Bronchial epithelial cell (primary cell): Measurements from ENCODE around the gene XAGE3. TPM values are rescaled to one million over a fixed set of nuclear protein-coding genes. Genes with fewer than 3 reads are reported as not detected.
"Not testable (repeated sequence)": the region's sequence is repeated elsewhere in the genome, so short reads cannot be mapped to it uniquely, and the experiment has no call there.

Source experiments
- DNase-seq: peaks from one replicate; pipeline ENCODE4 v3.0.0-alpha.2; 2010; ENCODE audit warnings: low read depth
- FAIRE-seq: peaks from 2 replicates; lab custom pipeline; 2011; peaks lifted over from hg19 to GRCh38; lab: Jason Lieb, UNC
- H3K27me3 ChIP-seq: 2 replicates; pipeline ENCODE4 v1.5.1; 2011; ENCODE audit warnings: low read length; ENCODE audit not compliant: control insufficient read depth, insufficient read depth
- H3K36me3 ChIP-seq: 2 replicates; pipeline ENCODE4 v1.5.1; 2011; ENCODE audit warnings: low read length; ENCODE audit not compliant: control insufficient read depth, insufficient read depth
- H3K4me3 ChIP-seq: 2 replicates; pipeline ENCODE4 v1.5.1; 2011; ENCODE audit warnings: mild to moderate bottlenecking, low read depth, low read length, control low read depth
- total RNA-seq: library from RNA; depleted of rRNA; stranded (reverse); fragments of >200 nt; gene quantifications from 2 replicates; pipeline ENCODE4 v1.2.1, GENCODE V29; 2014
- TF ChIP-seq, protein P1 (sequence below): IDR thresholded peaks from 2 replicates; pipeline ENCODE4 v1.5.1; 2011; ENCODE audit warnings: mild to moderate bottlenecking, moderate library complexity, low read length, control low read depth, inconsistent platforms; ENCODE audit not compliant: insufficient read depth, severe bottlenecking

XAGE3 gene
- total RNA-seq, 1 donor from 2014 or later: not detected

GRCh38 chrX:52876386-52876785 lies 8.5 kb upstream of the XAGE3 start:
- not testable (repeated sequence) for FAIRE-seq, H3K4me3 ChIP-seq, DNase-seq, H3K27me3 ChIP-seq, H3K36me3 ChIP-seq

GRCh38 chrX:52875436-52875835 lies 7.6 kb upstream of the XAGE3 start:
- not testable (repeated sequence) for H3K36me3 ChIP-seq, H3K4me3 ChIP-seq, DNase-seq, H3K27me3 ChIP-seq
- FAIRE-seq: peak; percentile 82

GRCh38 chrX:52874661-52875060 lies 6.8 kb upstream of the XAGE3 start:
- FAIRE-seq (no peak), DNase-seq (no peak)
- Histone ChIP-seq H3K4me3 (no peak overlapping the region), H3K27me3 (no peaks in the 10 kb centered on the region), H3K36me3 (no peaks in the 10 kb centered on the region)
- TF ChIP-seq, protein P1, sequence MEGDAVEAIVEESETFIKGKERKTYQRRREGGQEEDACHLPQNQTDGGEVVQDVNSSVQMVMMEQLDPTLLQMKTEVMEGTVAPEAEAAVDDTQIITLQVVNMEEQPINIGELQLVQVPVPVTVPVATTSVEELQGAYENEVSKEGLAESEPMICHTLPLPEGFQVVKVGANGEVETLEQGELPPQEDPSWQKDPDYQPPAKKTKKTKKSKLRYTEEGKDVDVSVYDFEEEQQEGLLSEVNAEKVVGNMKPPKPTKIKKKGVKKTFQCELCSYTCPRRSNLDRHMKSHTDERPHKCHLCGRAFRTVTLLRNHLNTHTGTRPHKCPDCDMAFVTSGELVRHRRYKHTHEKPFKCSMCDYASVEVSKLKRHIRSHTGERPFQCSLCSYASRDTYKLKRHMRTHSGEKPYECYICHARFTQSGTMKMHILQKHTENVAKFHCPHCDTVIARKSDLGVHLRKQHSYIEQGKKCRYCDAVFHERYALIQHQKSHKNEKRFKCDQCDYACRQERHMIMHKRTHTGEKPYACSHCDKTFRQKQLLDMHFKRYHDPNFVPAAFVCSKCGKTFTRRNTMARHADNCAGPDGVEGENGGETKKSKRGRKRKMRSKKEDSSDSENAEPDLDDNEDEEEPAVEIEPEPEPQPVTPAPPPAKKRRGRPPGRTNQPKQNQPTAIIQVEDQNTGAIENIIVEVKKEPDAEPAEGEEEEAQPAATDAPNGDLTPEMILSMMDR: no peak

DNA sequence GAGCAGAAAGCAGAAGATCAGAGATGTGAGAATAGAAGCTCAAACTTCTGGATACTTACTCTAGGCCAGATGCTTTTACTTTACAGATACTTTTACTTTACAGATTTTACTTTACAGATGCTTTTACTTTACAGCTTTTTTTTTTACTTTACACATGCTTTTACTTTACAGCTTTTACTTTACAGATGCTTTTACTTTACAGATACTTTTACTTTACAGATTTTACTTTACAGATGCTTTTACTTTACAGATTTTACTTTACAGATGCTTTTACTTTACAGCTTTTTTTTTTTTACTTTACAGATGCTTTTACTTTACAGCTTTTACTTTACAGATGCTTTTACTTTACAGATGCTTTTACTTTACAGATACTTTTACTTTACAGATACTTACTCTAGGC lies 5.9 kb upstream of the XAGE3 start:
- not testable (repeated sequence) for H3K27me3 ChIP-seq, H3K36me3 ChIP-seq, DNase-seq, H3K4me3 ChIP-seq, FAIRE-seq

- FAIRE-seq (no peak), DNase-seq (no peak)
- Histone ChIP-seq H3K4me3 (no peak overlapping the region), H3K27me3 (no peaks in the 10 kb centered on the region), H3K36me3 (no peaks in the 10 kb centered on the region)
- TF ChIP-seq, protein P1: no peak
Observed at GRCh38 chrX:52870046-52870445, 2.2 kb upstream of the XAGE3 start.

DNA sequence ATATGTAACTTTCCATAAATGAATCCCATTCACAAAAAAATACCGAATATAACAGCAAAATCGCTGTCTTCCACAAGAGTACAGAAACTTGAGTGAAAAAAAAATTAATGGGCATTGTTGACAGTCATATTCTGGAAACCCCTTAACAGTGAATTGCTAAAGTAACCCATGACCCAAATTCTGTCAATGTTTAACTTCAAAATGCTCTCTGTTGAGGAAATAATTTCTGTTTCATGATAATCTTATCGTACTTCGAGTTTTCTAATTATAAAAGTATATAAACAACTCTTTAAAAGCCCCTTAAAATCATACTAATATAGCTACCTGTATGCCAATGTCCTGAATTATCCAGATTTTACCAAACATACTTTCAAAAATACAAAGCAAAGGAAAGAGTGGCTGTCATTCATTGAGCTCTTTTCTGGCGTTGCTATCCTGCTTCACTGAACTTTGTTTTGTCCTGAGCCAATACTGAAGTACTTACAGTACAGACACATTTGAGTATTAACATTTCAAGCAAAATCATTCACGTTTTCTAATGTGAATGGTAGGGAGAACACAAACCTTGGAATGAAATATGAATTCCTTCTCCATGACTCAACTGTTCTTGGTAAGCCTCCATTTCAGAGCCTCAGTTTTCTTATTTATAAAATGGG lies 2.4 kb downstream of the XAGE3 start:
- TF ChIP-seq, protein P1: no peak
- FAIRE-seq: no peak
- Histone ChIP-seq H3K27me3 (no peaks in the 10 kb centered on the region), H3K36me3 (no peaks in the 10 kb centered on the region), H3K4me3 (no peak overlapping the region)
- DNase-seq: no peak

DNA sequence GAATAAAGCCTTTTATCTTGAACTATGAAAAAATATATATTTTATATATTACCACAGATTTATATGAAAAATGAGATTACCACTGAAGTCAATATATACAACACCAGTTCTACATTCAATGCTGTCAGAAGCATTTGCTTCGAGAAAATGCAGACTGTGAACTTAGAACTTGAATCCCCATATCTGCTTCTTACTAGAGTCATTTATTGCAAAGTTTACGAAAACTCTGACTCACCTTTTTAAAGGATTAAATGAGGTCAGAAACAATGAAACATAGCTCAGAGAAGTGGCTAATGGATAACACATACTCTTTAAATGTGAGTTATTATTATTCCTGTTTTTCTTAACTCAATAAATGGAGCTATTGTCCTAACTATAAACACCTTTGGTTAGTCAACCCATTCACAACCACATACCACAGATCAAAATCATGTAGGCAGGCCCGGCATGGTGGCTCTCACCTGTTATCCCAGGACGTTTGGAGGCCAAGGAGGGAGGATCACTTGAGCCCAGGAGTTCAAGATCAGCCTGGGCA lies 10.8 kb downstream of the XAGE3 start:
- not testable (repeated sequence) for H3K36me3 ChIP-seq, H3K4me3 ChIP-seq, H3K27me3 ChIP-seq, DNase-seq, FAIRE-seq
